AG09319 (cell line): ENCODE results near the gene KLHDC8A.

Experiments
- DNase-seq: peaks from one replicate; pipeline ENCODE4 v3.0.0-alpha.2; 2010; ENCODE audit warnings: low read depth; ENCODE audit errors: extremely low read depth
- TF ChIP-seq, protein P1 (sequence below): IDR thresholded peaks from 2 replicates; pipeline ENCODE4 v1.5.1; 2011; ENCODE audit warnings: low read depth, mild to moderate bottlenecking, inconsistent platforms, low read length, moderate library complexity

The KLHDC8A gene

DNA sequence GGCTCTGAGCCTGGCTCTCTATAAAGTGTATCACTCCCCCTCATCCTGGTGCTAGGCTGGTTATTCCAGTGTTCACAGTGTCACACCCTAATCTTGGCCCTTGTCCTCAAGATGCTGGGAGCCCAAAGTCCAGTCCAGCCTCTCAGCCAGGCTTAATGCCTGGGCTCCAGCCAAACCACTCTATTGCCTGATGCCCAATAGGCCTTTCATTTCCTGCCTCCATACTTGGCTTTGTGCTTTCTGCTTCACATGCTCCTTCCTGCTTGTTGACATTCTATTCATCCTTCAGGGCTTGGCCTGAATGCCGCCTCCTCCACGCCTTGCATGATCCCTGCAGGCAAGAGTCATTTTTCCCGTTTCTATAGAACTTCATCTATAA lies 1.7 kb downstream of the KLHDC8A start:
- no peak for DNase-seq
- TF ChIP-seq, protein P1, sequence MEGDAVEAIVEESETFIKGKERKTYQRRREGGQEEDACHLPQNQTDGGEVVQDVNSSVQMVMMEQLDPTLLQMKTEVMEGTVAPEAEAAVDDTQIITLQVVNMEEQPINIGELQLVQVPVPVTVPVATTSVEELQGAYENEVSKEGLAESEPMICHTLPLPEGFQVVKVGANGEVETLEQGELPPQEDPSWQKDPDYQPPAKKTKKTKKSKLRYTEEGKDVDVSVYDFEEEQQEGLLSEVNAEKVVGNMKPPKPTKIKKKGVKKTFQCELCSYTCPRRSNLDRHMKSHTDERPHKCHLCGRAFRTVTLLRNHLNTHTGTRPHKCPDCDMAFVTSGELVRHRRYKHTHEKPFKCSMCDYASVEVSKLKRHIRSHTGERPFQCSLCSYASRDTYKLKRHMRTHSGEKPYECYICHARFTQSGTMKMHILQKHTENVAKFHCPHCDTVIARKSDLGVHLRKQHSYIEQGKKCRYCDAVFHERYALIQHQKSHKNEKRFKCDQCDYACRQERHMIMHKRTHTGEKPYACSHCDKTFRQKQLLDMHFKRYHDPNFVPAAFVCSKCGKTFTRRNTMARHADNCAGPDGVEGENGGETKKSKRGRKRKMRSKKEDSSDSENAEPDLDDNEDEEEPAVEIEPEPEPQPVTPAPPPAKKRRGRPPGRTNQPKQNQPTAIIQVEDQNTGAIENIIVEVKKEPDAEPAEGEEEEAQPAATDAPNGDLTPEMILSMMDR, result no peak

DNA sequence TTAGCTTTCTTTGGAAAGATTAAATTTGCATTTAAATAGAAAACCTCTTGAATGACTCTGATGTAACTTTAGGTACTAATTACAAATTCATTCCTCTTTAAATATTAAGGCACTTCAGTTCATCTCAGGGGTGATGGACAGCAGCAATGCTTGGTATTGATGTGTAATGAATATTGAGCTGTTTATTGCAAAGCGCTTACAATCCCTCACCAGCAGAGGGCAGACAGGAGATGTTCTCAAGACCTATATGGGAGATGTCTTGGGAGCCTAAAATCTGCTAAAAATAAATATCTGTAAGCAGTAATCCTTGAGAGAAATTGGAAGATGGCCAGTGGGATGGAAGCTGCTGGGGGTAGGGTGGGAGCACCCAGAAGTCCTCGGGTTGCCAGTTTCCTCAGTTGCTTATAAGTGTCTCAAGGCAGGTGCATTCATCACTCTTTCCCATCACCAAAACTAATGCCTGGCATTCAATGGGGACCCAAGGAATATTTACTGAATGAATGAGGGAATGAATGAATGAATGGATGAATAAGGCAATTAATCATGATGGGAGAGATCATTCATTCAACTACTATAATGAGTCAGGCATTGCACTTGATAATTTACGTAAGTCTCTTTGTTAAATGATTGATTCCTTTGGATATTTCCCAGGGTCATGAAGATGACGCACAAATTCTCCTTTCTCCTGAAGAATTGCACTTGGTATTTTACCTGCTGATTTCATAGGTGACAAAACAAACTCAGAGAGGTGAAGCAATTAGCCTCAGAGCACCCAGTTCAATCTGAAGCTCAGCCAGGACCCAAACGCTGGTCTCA lies 2.3 kb downstream of the KLHDC8A start:
- DNase-seq, result peak; percentile 18
- TF ChIP-seq, protein P1, result peak; percentile 86

DNA sequence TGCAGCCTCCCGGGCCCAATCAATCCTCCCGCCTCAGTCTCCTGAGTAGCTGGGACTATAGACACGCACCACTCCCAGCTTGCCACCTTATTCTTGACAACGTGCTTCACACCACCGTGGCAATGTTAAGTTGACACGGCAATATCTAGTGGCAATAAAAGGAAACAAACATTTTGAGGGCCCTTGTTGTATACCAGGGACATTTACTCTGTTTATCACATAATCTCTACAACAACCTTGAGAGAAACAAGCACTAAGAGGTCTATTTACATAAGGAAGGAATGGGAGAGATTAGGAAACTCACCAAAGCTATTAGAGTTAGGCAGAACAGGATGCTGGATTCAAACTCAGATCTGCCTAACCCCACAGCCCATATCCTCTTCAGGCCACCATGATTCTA lies 3.1 kb downstream of the KLHDC8A start:
- TF ChIP-seq, protein P1, result no peak
- DNase-seq, result no peak

DNA sequence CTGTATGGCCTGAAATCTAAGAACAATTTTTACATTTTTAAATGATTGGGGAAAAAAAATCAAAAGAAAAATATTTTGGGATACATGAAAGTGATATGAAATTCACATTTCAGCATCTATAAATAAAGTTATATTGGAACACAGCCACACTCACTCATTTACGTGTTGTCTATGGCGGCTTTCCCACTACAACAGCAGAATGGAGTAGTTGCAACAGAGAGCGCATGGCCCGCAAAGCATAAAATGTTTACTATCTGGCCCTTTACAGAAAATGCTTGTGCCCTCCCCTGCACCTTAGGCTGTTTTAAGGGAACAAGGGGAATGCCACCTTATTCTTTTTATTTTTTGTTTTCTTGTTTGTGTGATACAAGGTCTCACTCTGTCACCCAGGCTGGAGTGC lies 3.5 kb downstream of the KLHDC8A start:
- DNase-seq, result no peak
- TF ChIP-seq, protein P1, result no peak

DNA sequence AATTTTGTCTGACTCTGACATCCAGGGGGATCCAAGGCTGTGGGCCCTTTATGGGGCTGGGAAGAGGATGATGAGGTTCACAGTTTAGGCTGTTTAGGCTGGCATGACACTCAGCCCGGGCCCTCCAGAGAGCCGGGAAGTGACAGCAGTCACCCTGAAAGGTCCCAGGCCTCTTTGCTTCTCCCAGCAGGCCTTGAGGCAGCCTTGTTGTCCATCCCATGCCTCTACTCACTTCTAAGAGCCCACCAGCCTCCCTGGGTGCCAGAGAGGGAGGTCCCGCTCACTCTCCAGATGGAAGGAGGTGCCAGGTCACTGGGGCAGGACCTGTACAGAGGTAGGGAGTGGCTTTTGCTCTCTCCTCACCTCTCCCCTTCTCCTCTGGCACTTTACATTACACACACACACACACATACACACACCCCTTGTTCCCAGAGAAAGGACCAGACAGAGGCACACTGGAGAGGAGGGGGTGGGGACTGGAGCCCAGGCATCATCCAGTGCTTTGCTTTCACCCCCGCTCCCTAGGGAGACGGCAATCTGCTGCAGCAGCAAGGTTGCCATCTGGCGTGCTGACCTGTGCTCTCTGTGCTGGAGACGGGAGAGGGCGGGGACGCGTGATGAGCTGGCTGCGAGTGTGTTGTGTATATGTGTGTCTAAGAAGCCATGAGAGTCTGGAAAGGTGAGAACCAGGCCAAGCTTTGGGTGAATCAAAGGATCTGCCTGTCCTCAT lies 4.6 kb downstream of the KLHDC8A start:
- TF ChIP-seq, protein P1, result no peak
- DNase-seq, result no peak

DNA sequence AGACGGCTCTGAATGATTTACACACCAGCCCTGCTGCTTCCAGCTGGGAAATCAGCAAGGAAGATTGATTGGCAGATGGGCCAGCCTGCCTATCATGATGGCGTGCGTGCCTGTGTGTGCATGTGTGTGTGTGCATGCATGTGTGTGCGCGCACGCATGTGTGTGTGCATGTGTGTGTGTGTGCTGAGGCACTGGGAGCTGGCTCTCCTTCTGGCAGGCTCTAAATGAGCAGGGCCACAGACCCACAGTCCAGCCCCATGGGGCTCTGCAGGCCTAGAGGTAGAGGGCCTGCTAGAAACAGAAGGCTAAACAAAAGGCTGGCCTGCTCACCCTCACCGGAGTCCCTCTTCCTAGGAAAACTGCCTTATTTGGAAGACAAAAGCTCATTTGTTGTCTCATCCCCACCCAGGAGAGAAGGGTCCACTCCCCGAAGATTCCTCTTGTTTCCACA lies 6.0 kb downstream of the KLHDC8A start:
- DNase-seq, result no peak
- TF ChIP-seq, protein P1, result no peak

DNA sequence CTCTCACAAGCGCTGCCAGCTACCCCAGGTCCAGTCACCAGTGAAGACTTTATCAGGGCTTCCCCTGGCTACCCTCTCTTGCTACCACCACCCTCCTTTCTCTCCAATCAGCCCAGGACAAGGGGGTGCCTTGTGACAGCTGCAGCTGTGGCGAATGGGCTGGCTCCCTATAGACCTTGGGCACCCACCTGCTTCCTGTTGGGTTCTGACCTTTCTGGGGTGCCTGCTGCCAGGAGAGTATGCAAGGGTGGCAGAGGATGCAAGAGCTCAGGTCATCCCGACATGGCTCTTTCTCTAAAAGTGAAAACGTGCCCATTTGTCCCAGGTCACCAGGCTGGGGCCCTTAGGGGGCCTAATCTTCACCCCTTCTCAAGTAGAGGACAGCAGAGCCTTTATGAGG lies 6.6 kb downstream of the KLHDC8A start:
- TF ChIP-seq, protein P1, result no peak
- DNase-seq, result no peak
